Common myeloid progenitor, CD34-positive (primary cell): ENCODE results near the gene TIMM22.

Source experiments
- CTCF ChIA-PET: fragments of 350-600 bp; sonication (Branson Sonifier 250); formaldehyde crosslinking; loops from one replicate; lab custom pipeline; 2021; ENCODE audit warnings: antibody characterized with exemption; lab: Charles Lee
- POLR2A ChIA-PET: fragments of 350-600 bp; sonication (Branson Sonifier 250); formaldehyde crosslinking; loops from one replicate; lab custom pipeline; 2021; ENCODE audit warnings: antibody characterized with exemption; lab: Charles Lee
- DNase-seq, 3 donors: peaks; one replicate each; pipeline versions ENCODE4 v3.0.0 to v3.0.0-alpha.2; 2013
- H3K27ac ChIP-seq, 2 experiments: 1 replicate in 1 of 2; 2 replicates in 1 of 2; pipeline ENCODE4 v1.7.0; 2013; ENCODE audit warnings: inconsistent platforms in 2 of 2, low read length in 2 of 2, mild to moderate bottlenecking in 2 of 2, low read depth in 1 of 2, moderate library complexity in 1 of 2; ENCODE audit not compliant: severe bottlenecking in 2 of 2, insufficient read depth in 1 of 2, poor library complexity in 1 of 2
- H3K27me3 ChIP-seq, 5 experiments: replicated peaks in 2 of 5; 1 replicate in 3 of 5; 2 replicates in 2 of 5; pipeline versions ENCODE4 v1.6.1 to v1.7.0; 2013; ENCODE audit warnings: low read length in 4 of 5, mild to moderate bottlenecking in 2 of 5, moderate library complexity in 2 of 5, inconsistent platforms in 1 of 5; ENCODE audit not compliant: insufficient read depth in 5 of 5, control insufficient read depth in 4 of 5
- H3K36me3 ChIP-seq, 4 experiments: 1 replicate in 2 of 4; 2 replicates in 2 of 4; pipeline versions ENCODE4 v1.6.1 to v1.7.0; 2013; ENCODE audit warnings: low read length in 3 of 4, control low read depth in 1 of 4, mild to moderate bottlenecking in 1 of 4; ENCODE audit not compliant: control insufficient read depth in 4 of 4, insufficient read depth in 4 of 4
- H3K4me1 ChIP-seq, 4 experiments: 1 replicate in 3 of 4; 2 replicates in 1 of 4; pipeline versions ENCODE4 v1.6.1 to v1.7.1; 2013; ENCODE audit warnings: low read length in 3 of 4, mild to moderate bottlenecking in 3 of 4, control low read depth in 1 of 4, inconsistent platforms in 1 of 4, moderate library complexity in 1 of 4; ENCODE audit not compliant: control insufficient read depth in 4 of 4, insufficient read depth in 4 of 4; ENCODE audit errors: control extremely low read depth in 1 of 4
- H3K4me3 ChIP-seq, 7 experiments: 1 replicate in 4 of 7; 2 replicates in 3 of 7; pipeline versions ENCODE4 v1.5.1 to v1.7.0; 2013; ENCODE audit warnings: mild to moderate bottlenecking in 7 of 7, low read length in 6 of 7, moderate library complexity in 6 of 7, inconsistent platforms in 2 of 7, low read depth in 2 of 7, control low read depth in 1 of 7; ENCODE audit not compliant: insufficient read depth in 4 of 7, control insufficient read depth in 1 of 7; ENCODE audit errors: extremely low read depth in 1 of 7
- H3K9me3 ChIP-seq, 5 experiments: 1 replicate in 4 of 5; 2 replicates in 1 of 5; pipeline versions ENCODE4 v1.6.1 to v1.7.1; 2013; ENCODE audit warnings: low read length in 4 of 5, mild to moderate bottlenecking in 2 of 5, inconsistent platforms in 1 of 5, low read depth in 1 of 5, moderate library complexity in 1 of 5; ENCODE audit not compliant: control insufficient read depth in 4 of 5, insufficient read depth in 2 of 5; ENCODE audit errors: control extremely low read depth in 1 of 5
- WGBS: methylation state at CpG from one replicate; pipeline ENCODE4 v1.1.5; 2013; ENCODE audit not compliant: insufficient coverage; 5-methylcytosine and 5-hydroxymethylcytosine counted together

TIMM22 gene

DNA sequence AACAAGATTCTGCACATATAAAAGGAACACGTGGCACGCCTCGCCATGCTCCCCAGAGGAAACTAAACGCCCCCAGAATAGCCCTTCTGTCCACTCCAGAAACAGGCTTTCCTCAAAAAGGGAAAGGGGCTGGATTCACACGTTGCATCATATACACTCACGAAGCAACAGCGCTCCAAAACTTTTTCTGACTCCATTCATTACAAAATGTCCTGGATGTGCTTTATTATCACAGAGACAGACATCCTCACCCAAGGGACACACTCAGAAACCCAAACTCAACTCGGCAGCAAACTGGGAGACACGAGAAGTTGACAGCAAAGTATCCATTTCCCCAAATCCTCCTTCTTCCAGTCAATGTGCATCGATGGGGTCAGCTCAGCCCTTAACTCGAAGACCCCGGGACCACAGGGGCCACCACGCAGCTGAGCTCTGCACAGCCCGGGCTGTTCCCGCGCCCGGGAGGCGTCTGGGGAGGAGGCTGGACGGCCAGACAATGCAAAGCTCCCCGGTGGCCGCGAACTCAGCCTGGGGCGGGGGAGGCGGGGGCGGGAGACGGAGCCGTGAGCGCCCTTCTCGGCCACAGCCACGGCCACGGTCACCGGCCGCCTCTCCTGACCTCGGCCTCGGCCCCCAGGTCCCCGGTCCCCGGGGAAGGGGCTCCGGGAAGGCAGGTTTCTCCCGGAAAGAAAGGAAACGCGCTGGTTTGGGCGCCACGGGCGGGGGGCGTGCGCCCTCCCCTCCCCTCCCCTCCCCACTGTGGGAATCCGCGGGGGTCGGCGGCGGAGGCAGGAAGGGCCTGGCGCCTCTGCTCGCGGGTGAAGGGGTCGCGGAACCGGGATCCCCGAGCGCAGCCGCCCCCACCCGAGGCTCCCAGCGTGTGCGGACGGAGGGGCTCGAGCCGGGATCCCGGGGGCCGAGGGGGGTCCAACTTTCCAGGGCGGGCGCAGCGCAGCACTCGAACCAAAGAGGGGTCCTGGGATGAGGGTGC lies 18.5 kb upstream of the TIMM22 start:
- ChIA-PET POLR2A (no interaction called here), CTCF (interaction anchor here (2.8 to 8.4 kb wide), 4 partner anchors 99 to 183 kb away, joined by 12 to 38 read pairs (median 26); no protein-coding TSS in a partner anchor)
- WGBS: 3% methylated on average over 51 of the region's 72 CpGs
- H3K27me3 ChIP-seq: peaks cover 17 to 42% (median 20%) of the 10 kb centered on the region in 5 experiments
- DNase-seq: no peak
- no peaks in the 10 kb centered on the region for H3K9me3 ChIP-seq
- H3K27ac ChIP-seq: no peak overlapping the region
- H3K4me1 ChIP-seq: peaks cover 0 to 19% (median 13%) of the 10 kb centered on the region in 4 experiments
- peak overlapping the region in 2 of 7 experiments; percentile 23 to 48 for H3K4me3 ChIP-seq
- no peaks in the 10 kb centered on the region for H3K36me3 ChIP-seq

DNA sequence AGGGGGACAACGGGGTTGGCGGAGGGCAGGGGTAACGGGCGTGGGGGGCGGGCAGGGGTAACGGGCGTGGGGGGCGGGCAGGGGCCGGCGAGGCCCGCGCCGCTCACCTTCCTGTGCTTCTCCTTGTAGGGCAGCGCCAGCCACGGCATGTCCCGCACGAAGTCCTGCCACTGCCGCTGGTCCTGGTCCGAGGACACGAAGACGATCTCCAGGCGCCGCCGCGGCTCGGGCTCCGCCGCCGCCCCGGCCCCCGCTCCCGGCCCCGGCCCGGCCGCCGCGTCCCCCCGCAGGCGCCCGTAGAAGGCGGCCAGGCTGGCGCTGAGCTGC lies 17.8 kb upstream of the TIMM22 start:
- no peak overlapping the region for H3K27ac ChIP-seq
- WGBS: under 1% methylated on average over 40 of the region's 42 CpGs
- CTCF ChIA-PET: interaction anchor here (1.0 to 8.4 kb wide), 6 partner anchors 99 to 834 kb away, joined by 3 to 38 read pairs (median 18); no protein-coding TSS in a partner anchor
- no peaks in the 10 kb centered on the region for H3K9me3 ChIP-seq
- peak overlapping the region in 5 of 7 experiments; percentile 43 to 75 (median 54) for H3K4me3 ChIP-seq
- H3K4me1 ChIP-seq: peaks cover 0 to 19% (median 13%) of the 10 kb centered on the region in 4 experiments
- H3K27me3 ChIP-seq: peaks cover 17 to 42% (median 20%) of the 10 kb centered on the region in 5 experiments
- H3K36me3 ChIP-seq: no peaks in the 10 kb centered on the region
- no peak for DNase-seq
- POLR2A ChIA-PET: no interaction called here

DNA sequence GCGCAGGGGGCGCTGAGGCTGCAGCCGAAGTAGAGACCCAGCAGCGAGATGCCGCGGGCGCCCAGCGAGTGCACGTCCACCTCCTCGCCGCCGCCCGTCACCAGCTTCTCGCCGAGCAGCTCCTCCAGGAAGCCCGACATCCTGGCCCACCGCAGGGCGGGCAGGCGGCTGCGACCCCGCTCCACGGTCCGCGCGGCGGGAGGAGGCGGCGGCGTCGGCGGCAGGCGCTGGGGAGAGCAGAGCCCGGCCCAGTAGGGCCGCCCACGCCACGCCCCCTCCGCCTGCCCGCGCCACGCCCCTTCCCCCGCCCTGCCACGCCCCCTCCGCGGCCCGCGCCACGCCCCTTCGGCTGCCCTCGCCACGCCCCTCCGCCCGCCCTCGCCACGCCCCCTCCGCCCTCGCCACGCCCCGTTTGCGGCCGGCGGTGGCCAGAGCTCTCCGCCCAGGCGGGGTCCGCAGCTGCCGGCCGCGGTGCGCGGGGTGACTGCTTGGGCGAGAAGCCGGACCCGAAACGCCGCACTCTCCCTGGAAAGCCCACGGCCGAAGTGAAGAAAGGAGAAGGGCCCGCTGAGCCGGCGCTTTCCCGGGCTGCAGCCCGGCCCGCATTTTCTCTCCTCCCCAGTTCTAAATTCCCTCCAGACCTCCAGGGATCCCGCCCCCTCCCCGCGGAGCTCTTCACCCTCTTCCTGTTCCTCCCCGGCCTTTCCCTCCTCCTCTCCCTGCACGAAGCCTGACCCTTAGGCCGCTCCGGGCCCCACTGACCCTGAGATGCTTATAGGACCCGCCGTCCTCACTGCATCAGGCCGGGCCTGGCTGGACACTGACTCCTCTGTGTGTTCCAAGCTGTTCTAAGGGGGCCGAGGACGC lies 17.2 kb upstream of the TIMM22 start, which contains the start of gene NXN:
Gene NXN (minus strand): TSS at position 238 of the 867 bp plus-strand sequence.
- peak; percentile 55 to 74 (median 73) for DNase-seq
- peak within 1 kb of the TSS; percentile 27 to 80 (median 63) for H3K4me3 ChIP-seq
- no peaks in the 10 kb centered on the region for H3K36me3 ChIP-seq
- H3K4me1 ChIP-seq: peaks cover 0 to 19% (median 13%) of the 10 kb centered on the region in 4 experiments
- POLR2A ChIA-PET: interaction anchor here (1.1 to 1.6 kb wide), 2 partner anchors 184 to 185 kb away, joined by 4 to 5 read pairs; no protein-coding TSS in a partner anchor
- under 1% methylated on average over 53 of the region's 94 CpGs for WGBS
- H3K27me3 ChIP-seq: peaks cover 17 to 39% (median 20%) of the 10 kb centered on the region in 5 experiments
- no peaks in the 10 kb centered on the region for H3K9me3 ChIP-seq
- CTCF ChIA-PET: interaction anchor here (1.0 to 8.4 kb wide), 12 partner anchors 14 to 835 kb away, joined by 3 to 38 read pairs (median 9); partner anchors contain the start of genes GLOD4, MRM3 and TIMM22
- H3K27ac ChIP-seq: no peak within 1 kb of the TSS

DNA sequence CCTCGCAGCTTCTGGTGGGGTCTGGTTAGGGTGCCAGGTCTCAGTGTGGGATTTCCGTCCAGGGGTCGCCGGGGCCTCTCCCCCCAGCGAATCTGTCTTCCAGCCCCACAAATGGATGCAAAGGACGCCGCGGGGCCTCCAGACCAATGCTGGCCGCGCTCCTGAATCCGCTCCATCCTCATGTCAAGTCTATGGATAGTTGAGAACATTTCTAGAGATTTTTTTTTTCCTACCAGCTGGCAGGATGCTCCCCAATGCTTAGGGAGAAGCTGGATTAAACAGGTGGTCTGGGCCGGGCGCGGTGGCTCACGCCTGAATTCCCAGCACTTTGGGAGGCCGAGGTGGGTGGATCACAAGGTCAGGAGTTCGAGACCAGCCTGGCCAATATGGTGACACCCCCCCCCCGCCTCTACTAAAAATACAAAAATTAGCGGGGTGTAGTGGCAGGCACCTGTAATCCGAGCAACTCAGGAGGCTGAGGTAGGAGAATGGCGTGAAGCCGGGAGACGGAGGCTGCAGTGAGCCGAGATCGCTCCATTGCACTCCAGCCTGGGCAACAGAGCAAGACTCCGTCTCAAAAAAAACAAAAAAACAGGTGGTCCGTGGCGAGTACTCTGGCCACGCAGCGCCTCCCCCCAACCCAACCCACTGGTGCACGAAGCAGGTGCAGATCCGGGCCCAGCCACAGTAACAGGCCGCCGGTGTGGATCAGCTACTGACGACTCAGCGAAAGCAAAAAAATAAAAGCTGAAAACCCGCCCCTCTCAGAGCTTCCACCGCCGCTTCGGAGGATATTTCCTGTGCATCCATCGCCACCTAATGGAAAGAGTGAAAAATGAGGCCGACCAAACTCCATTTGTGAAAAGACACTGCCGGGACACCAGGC lies 16.3 kb upstream of the TIMM22 start:
- Histone ChIP-seq H3K4me1 (peaks cover 0 to 19% (median 13%) of the 10 kb centered on the region in 4 experiments), H3K9me3 (no peaks in the 10 kb centered on the region), H3K27ac (no peak overlapping the region), H3K27me3 (peaks cover 15 to 31% (median 20%) of the 10 kb centered on the region in 5 experiments), H3K4me3 (peak overlapping the region; percentile 27 to 80 (median 63)), H3K36me3 (no peaks in the 10 kb centered on the region)
- POLR2A ChIA-PET: interaction anchor here (0.7 to 1.6 kb wide), 3 partner anchors 185 to 199 kb away, joined by 3 to 5 read pairs (median 4); partner anchors contain the start of genes GLOD4 and MRM3
- CTCF ChIA-PET: interaction anchor here (0.7 to 8.4 kb wide), 23 partner anchors 8 to 221 kb away, joined by 3 to 38 read pairs (median 5); partner anchors contain the start of genes GLOD4, MRM3 and TIMM22
- peak; percentile 86 to 94 (median 91) for DNase-seq
- WGBS: 29% methylated on average over 37 of the region's 43 CpGs

DNA sequence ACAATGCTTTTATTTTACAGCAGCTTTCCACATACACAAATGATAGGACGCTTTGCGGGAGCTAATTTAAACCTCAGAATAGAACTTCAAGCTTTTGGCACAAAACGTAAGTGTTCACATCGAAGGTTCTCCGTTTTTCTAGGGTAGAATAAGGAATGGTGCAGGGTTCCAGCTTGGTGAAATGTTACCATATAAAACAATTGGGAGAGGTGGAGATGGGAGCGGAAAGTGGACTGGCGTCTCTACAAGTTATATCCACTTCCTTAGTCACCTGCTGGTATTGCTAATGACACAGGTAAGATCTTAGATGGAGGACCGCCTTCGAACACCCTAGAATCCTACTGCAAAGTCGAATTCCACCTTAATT lies 15.7 kb upstream of the TIMM22 start:
- ChIA-PET CTCF (interaction anchor here (0.7 to 8.4 kb wide), 21 partner anchors 9 to 222 kb away, joined by 3 to 38 read pairs (median 6); partner anchors contain the start of genes GLOD4, MRM3 and TIMM22), POLR2A (interaction anchor here (0.7 to 1.6 kb wide), 2 partner anchors 187 to 199 kb away, joined by 3 to 5 read pairs; partner anchors contain the start of genes GLOD4 and MRM3)
- DNase-seq: no peak
- H3K4me1 ChIP-seq: peaks cover 0 to 19% (median 13%) of the 10 kb centered on the region in 4 experiments
- no peaks in the 10 kb centered on the region for H3K9me3 ChIP-seq
- H3K36me3 ChIP-seq: no peaks in the 10 kb centered on the region
- WGBS: 40% methylated on average over 7 of the region's 10 CpGs
- no peak overlapping the region for H3K27ac ChIP-seq
- no peak overlapping the region for H3K4me3 ChIP-seq
- H3K27me3 ChIP-seq: peaks cover 16 to 26% (median 17%) of the 10 kb centered on the region in 5 experiments
